Endometrium (tissue), 2 donors: ENCODE results near the gene SURF6.
"Not testable (repeated sequence)": the region's sequence is repeated elsewhere in the genome, so short reads cannot be mapped to it uniquely, and the experiment has no call there.

Experiments used
- FAIRE-seq: peaks from 2 replicates; lab custom pipeline; 2012; peaks lifted over from hg19 to GRCh38; lab: Jason Lieb, UNC
- donor health status: control.
- donor health status: control.

Gene SURF6

DNA sequence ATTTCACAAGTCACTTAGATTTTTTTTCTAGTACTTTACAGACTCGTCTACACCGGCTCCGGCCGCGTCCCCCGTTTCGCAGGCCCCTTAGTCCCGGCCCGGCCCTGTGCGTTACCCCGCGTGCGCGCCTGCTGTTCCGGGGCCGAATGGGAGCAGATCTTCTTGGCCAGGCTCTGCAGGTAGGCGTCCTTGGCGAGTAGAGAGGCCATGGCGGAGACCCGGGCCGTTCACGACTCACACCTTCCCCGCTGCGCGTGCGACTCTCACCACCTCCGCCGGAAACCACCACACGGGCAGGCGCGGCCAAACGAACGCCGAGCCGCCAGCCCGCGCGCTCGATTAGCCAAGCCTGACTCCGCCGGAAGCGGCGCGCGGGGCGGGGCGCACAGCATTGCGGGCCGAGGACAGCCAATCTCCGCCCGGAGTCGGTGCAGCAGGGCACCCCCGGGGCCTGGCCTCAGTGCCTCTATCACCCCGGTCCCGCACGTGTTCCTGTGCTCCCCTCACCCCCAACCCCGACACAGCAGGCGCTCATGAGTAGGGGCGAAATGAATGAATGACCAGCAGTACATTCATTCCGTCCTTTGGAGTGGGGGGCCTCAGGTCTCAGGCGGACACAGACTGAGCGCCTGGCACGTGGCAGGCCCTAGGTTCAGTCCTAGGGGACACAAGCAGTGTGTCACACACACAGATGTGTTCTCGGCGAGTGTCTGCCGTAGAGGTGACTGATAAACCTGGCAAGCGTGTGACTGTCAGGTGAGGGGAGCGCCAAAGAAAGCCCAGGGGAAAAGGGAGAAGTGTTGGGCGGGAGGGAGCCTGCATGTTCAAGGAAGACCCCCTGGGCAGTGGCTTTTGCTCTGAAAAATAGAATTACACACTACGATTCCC is at the start of gene SURF6:
Gene SURF6, minus strand, starts transcription at position 265 of the 888 bp plus-strand sequence. Its CDS starts 56 bp downstream, at position 209.
- no peak for FAIRE-seq

DNA sequence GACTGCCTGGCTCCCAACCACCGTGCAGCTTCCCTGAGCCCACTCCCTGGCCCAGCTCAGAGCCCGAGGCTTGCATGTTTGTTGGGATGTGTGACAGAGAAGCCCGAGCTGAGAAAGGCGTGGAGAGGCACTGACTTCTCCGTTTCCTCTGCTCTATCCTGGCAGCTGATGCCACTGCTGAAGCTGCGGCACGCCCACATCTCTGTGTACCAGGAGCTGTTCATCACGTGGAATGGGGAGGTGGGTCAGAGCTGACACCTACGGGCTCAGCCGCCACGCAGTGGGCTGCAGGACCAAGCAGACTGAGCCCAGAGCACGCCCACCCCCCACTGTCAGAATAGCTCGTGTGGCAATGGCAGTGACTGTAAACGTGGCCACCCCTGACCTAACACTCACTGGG is 49.5 kb upstream of the SURF6 start:
- no peak for FAIRE-seq

DNA sequence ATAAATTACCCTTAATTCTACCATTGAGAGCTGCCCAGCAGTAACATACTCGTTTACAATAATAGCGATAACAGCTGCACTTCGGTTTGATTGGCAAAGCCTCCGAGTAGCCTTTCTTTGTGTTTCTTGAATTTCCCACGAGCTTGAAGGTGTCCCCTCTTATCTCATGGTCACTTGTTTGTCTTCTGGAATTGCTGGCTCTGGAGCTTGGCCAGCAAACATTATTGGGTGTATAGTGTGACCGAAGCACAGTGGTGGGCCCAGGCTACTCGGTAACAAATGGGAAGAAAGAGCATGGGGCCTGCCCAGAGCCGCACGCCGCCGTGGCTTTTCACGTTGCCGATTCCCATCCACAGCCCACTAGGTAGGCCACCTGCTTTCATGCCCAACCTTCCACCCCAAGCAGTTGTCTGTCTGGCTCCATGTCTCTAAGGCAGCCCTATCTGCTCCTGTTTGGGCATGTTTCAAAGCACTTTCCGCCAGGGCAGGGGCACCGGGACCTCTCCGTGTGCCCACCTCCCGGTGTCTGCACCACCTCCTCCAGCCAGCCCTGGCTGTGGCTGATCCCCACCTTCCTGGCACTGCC is 48.8 kb upstream of the SURF6 start:
- FAIRE-seq, result no peak

DNA sequence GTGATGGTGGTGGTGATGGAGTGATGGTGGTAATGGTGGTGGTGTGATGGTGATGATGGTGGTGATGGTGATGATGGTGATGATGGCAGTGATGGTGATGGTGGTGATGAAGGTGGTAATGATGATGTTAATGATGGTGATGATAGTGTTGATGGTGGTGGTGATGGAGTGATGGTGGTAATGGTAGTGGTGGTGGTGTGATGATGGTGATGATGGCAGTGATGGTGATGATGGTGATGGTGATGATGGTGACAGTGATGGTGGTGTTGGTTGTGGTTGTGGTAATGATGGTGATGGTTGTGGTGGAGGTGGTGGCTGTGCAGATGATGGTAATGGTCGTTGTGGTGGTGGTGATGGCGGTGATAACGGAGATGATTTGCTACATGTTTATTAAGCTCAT is 47.5 kb upstream of the SURF6 start:
- FAIRE-seq, result no peak

DNA sequence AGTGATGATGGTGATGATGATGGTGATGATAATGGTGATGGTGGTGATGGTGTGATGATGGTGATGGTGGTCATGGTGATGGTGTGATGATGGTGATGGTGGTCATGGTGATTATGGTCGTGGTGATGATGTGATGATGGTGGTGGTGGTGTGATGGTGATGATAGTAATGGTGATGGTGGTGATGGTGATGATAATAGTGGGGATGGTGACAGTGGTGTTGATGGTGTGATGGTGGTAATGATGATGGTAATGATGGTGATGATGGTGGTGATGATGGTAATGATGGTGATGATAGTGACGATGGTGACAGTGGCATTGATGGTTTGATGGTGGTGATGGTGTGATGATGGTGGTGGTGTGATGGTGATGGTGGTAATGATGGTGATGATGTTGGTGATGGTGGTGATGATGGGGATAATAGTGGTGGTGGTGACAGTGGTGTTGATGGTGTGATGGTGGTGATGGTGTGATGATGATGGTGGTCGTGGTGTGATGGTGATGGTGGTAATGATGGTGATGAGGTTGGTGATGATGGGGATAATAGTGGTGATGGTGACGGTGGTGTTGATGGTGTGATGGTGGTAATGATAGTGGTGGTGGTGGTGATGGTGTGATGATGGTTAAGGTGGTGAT is 46.6 kb upstream of the SURF6 start:
- FAIRE-seq, result no peak

DNA sequence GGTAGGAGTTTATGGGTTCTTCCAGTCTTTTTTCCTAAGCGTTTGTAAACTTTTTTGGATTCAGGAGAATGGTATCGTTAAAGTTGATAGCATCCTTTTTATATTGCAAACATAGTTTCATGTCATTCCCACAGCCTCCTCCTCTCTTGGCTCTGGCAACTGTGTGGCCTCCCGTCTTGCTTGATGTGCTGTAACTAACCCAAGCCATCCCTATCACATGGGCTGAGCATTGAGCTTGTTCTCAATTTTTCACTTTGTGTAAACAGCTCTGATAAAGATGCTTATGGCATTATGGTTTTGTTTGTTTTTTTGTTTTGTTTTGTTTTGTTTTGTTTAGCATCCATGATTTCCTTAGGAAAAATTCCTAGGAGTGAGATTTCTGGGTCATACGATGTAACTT is 44.7 kb upstream of the SURF6 start:
- no peak for FAIRE-seq

DNA sequence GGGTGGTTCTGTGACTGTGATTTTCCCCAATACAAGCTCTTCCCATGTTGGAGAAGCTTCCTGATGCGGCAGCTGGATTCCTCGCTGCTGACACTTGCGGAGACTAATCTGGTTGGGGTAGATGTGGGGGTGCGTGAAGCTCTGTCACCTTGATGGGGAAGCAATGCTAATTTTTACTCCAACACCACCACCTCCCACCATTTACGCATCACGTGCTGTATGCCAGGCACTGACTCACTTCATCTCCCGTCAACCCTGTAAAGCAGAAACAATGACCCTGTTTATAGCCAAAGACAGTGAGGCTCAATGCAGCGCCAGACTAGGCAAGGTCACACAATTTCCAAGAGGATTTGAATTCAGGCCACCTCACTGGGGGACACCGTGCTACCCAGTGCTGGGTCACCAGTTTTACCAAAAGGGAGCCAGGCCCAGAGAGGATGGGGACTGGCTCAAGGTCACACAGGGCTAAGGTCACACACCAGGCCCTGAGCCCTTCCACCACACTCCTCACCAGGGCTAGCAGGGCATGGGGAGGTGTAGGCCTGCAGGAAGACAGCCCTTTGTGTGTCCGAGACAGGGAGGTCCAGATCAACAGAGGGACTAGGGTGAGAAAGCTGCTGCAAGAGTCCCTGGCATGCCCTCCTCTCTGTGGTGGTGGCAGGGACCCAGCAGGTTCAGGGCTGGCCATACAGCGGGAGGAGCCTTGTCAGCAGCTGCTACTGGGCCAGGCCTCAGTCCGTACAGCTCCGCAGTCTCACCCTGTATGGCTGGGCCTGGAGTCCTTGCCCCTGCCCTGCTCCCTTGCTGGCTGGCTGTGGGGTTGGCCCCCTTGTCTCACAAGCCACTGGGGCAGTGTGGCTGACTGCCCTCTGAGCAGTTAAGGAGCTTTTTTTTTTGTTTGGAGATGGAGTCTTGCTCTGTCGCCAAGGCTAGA is 43.4 kb upstream of the SURF6 start:
- no peak for FAIRE-seq

DNA sequence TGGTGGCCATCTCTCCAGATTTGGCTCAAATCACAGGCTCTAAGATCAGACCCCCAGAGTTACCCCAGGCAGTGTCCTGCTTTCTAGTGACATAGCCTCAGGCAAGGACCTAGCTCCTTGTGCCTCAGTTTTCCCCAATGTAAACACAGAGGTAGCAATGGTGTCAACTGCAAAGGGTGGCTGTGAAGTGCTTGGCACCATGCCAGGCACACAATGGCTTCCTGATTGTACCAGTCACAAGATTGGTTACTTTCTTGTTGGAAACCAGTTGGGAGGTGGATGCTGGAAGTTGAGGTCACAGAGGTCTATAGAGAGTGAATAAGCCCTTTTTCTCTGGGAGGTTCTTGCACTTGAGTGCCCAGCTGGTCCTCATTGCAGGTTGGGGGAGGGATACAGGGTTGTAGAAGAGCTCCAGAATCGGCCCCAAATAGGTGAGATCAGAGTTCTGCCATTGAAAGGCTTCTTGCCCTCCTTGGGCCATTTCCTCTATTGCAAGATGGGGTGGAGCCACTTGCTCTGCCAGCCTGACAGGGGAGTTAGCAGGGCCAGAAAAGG is 42.5 kb upstream of the SURF6 start:
- no peak for FAIRE-seq

DNA sequence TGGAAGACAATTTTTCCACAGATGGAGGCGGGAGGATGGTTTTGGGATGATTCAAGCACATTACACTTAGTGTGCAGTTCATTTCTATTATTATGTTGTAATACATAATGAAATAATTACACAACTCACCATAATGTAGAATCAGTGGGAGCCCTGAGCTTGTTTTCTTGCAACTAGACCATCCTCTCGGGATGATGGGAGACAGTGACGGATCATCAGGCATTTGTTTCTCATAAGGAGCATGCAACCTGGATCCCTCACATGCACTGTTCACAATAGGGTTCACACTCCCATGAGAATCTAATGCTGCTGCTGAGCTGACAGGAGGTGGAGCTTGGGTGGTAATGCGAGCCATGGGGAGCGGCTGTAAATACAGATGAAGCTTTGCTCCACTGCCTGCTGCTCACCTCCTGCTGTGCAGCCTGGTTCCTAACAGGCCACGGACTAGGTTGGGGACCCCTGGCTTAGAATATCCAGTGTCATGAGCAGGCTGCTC is 41.8 kb upstream of the SURF6 start:
- FAIRE-seq, result no peak

DNA sequence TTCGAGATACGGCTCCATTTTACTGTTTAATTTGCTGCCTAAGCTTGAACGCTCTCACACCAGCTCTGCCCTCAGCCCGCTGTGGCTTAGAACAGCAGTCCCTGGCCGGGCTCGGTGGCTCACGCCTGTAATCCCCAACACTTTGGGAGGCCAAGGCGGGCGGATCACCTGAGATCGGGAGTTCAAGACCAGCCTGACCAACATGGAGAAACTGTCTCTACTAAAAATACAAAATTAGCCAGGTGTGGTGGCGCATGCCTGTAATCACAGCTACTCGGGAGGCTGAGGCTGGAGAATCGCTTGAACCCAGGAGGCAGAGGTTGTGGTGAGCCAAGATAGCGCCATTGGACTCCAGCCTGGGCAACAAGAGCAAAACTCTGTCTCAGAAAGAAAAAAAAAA is 41.3 kb upstream of the SURF6 start:
- FAIRE-seq, result not testable (repeated sequence)

DNA sequence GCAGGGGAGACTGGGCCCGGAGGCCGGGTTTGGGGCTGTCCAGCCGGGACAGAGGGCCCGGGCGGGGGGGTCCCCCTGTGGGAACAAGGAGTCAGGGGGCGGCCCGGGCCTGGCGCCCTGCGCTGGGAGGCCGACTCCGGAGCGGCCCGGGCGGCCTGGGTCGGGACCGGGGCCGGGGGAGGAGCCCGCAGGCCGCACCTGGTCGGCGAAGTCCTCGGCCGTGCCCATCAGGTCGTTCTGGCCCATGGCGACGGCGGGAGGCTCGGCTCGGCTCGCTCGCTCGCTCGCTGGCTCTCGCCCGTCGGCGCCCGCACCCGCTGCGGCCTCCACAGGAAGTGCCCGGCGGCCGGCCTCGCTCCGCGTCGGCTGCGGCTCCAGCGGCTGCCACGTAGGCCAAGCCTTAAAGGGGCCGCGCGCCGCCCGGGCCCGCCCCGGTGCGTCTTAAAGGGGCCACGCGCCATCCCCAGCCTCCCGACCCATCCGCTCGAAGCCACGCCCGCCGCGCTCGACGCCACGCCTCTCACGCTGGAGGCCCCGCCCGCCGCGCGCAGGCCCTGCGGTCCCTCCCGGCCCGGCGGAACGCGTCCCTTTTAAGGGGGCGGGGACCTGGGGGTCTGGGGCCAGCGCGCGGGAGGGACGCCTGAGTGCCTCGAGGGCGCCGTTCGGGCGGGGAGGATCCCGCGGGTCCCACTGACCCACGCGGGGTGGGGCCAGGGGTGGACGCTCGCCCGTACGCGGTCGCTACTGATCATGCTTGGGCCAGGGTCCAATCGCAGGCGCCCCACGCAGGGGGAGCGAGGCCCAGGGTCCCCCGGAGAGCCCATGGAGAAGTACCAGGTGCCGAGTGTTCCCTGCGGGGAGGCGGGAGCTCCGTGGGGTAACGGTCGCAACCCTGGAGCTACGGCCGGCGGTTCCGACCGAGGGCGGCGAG is 40.0 kb upstream of the SURF6 start, which contains the start of the genes STKLD1 and SURF4:
Gene STKLD1, plus strand, starts transcription at position 643 of the 931 bp plus-strand sequence. Its CDS starts 108 bp downstream, at position 751.
Gene SURF4, minus strand, starts transcription at position 337 of the 931 bp plus-strand sequence. Its CDS starts 91 bp downstream, at position 246.
- FAIRE-seq, result no peak

DNA sequence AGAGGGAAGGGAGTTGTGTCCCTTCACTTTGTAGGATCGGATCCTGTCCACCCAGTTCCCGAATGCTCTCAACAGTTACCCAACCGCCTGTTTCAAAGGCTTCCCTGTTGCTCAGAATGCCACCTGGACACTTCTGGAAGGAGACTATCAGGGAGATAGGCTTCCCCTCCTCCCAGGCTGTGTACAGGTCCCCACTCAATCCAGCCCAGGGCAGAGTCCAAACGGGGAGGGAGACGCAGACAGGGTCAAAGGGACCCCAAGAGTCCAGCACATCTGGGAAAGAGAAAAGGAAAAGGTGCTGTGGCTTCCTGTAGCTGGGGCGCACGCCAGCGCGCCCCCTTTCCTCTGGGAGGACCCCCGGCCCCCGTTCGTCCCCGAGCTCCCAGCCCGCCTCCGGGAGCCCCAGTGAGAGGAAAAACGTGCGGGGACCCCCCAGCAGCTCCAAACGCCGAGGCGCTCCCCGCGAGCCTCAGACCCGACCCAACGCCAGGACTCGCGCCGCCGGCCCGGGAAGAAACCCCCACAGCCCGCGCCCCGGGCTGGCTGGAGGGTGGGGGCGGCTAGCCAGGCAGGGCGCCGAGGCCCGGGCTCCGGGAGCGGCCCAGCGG is 39.2 kb upstream of the SURF6 start:
- FAIRE-seq, result no peak

DNA sequence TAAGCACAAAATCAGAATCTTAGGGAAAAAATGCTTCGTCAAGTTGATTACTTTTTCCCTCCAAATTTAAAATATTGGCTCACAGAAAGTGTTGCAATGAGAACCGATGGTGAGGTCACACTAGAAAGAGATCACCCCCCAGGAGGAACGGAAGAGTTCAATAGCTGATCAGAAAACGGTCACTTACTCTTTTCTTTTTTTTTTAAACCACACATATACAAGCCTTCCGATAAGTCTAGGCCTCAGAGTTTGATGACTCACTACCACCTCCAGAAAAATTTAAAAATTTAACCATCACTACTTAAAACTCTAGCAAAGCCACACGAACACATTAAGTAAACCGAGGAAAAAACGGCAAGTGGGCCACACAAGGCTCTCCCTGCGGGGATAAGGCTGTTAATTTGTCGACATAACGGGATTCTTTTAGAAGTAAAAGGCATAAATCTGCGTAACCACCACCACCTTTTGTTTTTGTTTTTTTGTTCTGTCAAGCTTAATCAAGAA is 38.7 kb upstream of the SURF6 start:
- FAIRE-seq, result no peak

DNA sequence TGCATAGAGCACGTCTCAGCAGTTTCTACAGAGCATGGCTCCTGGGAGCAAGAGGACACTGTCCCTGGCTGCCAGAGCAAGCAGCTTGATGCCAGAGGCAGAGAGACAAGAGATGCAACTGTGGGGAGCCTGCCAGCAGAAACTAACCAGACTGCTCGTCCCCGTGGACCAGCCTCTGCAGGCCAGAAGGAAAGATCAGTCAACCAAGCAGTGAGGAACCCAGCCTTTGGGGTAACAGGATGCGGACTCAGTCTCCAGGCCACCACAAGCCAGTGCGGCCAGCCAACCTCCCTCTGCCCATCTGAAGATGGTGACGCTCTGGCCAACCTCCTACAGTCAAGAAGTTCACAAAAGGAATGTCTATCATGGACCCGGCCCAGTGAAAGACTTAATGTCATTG is 36.2 kb upstream of the SURF6 start:
- no peak for FAIRE-seq

DNA sequence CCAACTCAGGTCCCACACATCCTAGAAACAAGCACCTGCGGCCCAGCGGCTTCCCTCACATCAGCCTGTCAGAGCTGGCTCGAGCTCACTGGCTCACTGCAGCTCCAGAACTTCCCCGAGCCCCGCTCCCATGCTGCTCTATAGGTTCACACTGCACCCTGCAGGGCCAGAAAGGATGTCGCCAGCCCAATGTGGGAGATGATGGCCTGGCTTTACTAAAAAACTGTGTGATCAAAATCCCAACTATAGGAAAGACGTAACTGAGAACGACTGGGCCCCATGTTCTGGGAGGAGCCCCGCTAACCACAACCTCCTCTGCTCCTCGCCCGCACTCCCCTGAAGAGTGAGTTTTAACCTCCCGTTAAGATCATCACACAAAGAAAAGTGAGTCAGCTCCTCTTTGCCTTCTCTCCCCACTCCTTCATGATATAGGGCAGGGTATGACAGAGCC is 35.3 kb upstream of the SURF6 start:
- no peak for FAIRE-seq

DNA sequence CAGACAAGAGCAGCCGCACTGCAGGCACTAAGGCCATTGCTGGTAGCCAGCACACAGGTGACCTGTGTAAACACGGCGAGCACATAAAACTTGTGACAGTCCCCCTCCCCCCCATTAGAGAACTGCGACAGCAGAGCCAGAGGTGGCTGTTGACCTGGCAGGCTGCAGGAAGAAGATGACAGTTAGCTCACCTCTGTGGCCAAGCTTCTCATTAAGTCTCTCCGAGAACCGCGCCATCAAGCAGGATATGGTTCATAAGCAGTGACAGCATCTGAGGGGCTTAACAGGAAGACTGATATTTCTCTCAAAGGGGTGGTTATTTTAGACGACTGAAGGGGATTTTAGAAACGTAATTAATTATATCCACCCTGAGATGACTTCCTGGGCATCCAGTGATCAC is 34.7 kb upstream of the SURF6 start:
- FAIRE-seq, result no peak

DNA sequence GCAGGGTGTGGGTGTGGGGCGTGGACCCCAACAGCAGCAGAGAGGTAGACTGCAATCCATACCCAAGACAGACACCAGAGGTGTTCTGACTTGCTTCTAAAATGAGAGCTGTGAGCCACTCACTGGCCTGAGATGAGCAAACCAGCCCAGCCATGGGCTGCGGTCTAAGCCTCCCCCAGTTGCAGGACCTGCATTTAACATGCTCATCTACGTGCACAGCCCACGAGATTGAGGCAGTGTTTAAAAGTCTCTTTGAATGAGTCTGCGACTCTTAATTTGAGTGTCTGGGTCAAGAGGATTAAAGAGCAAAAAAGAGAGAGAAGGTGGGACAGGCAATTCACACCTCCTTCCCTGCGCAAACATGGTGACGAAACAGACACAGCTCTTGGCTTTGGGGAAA is 33.9 kb upstream of the SURF6 start:
- no peak for FAIRE-seq

DNA sequence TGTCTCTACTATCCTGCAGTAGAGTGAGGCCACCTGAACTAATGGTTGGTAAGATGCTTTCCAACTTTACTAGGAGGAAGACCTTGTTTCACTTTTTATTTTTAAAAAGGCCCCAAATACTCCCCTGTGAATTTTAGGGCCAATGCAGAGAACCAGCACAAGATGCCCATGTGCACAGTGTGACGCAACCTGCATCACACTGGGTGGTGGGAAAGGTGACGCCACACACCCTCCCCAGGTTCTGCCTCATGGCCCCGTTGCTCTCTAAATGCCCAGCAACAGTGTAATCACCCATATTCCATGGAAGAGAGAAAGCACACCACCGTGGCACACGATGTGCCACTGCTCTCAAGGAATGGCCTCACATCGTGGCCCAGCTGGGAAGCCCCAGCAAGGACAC is 33.4 kb upstream of the SURF6 start:
- no peak for FAIRE-seq

DNA sequence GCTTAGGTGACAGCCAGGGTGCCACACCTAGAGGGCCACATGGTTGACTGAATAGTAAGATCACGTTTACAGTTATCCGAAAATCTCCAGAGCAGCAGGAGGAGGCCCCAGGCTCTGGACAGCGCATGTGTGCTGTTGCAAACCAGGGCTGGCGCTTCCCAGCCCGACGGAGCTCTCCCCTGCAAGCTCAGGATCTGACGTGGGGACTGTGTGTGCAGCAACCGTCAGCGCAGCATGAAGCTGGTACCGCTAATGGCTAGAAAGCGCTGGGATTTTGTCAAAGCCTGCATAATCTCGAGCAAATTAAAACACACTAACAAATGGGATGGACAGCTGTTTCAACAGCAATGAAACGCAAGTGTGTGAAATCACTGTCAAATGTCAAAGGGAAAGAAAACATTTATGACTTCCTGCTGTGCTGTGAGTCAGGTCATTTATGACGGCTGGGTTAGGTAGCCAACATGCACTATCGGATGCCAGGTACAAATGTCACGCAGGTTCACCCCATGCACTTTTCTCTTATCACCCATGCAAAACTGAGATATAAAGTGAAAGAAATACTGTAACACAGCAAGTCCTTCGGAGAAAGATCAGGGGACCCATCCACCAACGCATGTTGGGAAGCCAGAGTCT is 32.4 kb upstream of the SURF6 start:
- FAIRE-seq, result no peak
